GM20000 (cell line): ENCODE measurements around the gene ACSL5.

ENCODE experiments used
- DNase-seq: peaks from one replicate; pipeline ENCODE4 v3.0.0; 2012; ENCODE audit warnings: low spot score
- CTCF ChIP-seq: IDR thresholded peaks from 2 replicates; pipeline ENCODE4 v1.5.1; 2012; ENCODE audit warnings: mild to moderate bottlenecking, control low read depth; ENCODE audit errors: extremely low read depth, missing control alignments

The ACSL5 gene

GRCh38 chr10:112441520-112441919, 67.6 kb downstream of the ACSL5 start:
- DNase-seq = no peak
- no peak for TF ChIP-seq CTCF

- no peak for TF ChIP-seq CTCF
- no peak for DNase-seq
Observed at GRCh38 chr10:112442063-112442462, 68.1 kb downstream of the ACSL5 start.

- no peak for TF ChIP-seq CTCF
- DNase-seq = no peak
Observed at GRCh38 chr10:112446055-112446854, 72.3 kb downstream of the ACSL5 start.

GRCh38 chr10:112446855-112447619, 73.1 kb downstream of the ACSL5 start, which contains the start of the genes VTI1A and ZDHHC6:
Gene VTI1A (plus strand): TSS chr10:112447215. CDS start chr10:112447374, 159 bp downstream.
Gene ZDHHC6 (minus strand): TSS chr10:112446914. CDS start chr10:112445436, 1,478 bp downstream.
- no peak for TF ChIP-seq CTCF
- DNase-seq = peak; percentile 85

GRCh38 chr10:112447620-112447928, 73.7 kb downstream of the ACSL5 start:
- TF ChIP-seq CTCF = no peak
- no peak for DNase-seq

- no peak for DNase-seq
- TF ChIP-seq CTCF = no peak
Observed at GRCh38 chr10:112448888-112449287, 75.0 kb downstream of the ACSL5 start.
